ENCODE measurements around the gene JAZF1. TPM values are rescaled to one million over a fixed set of nuclear protein-coding genes. Genes with fewer than 3 reads are reported as not detected.
A peak's percentile ranks its signal among the peaks of the same experiment; 100 is the strongest.

Gene JAZF1
- total RNA-seq, 1 experiment from 2014 or later = 15.3 TPM

- peak; percentile 92 for DNase-seq (ENCODE audit: low read depth, low spot score)
- in situ Hi-C loops (cut with HindIII; ENCODE audit: low pct_unique_long_range_greater_than_20kb, low sequenced_read_pairs) = no loop called here
These were observed 377.6 kb downstream of the JAZF1 start for GRCh38 chr7:27802999-27803398.

GRCh38 chr7:27799212-27799611, 381.4 kb downstream of the JAZF1 start:
- in situ Hi-C loops (cut with HindIII; ENCODE audit: low pct_unique_long_range_greater_than_20kb, low sequenced_read_pairs) = no loop called here
- DNase-seq (ENCODE audit: low read depth, low spot score) = no peak

- DNase-seq (ENCODE audit: low read depth, low spot score) = no peak
- in situ Hi-C loops (cut with HindIII; ENCODE audit: low pct_unique_long_range_greater_than_20kb, low sequenced_read_pairs) = no loop called here
These were observed 384.6 kb downstream of the JAZF1 start for GRCh38 chr7:27795977-27796376.

- DNase-seq (ENCODE audit: low read depth, low spot score) = peak; percentile 53
- in situ Hi-C loops (cut with HindIII; ENCODE audit: low pct_unique_long_range_greater_than_20kb, low sequenced_read_pairs) = no loop called here
These were observed 386.8 kb downstream of the JAZF1 start for GRCh38 chr7:27793780-27794179.

GRCh38 chr7:27788437-27788836, 392.2 kb downstream of the JAZF1 start:
- in situ Hi-C loops (cut with HindIII; ENCODE audit: low pct_unique_long_range_greater_than_20kb, low sequenced_read_pairs) = no loop called here
- no peak for DNase-seq (ENCODE audit: low read depth, low spot score)

- DNase-seq (ENCODE audit: low read depth, low spot score) = peak; percentile 84
- in situ Hi-C loops (cut with HindIII; ENCODE audit: low pct_unique_long_range_greater_than_20kb, low sequenced_read_pairs) = no loop called here
These were observed 396.1 kb downstream of the JAZF1 start for GRCh38 chr7:27784399-27785053.

GRCh38 chr7:27782849-27783248, 397.7 kb downstream of the JAZF1 start:
- in situ Hi-C loops (cut with HindIII; ENCODE audit: low pct_unique_long_range_greater_than_20kb, low sequenced_read_pairs) = no loop called here
- no peak for DNase-seq (ENCODE audit: low read depth, low spot score)

- in situ Hi-C loops (cut with HindIII; ENCODE audit: low pct_unique_long_range_greater_than_20kb, low sequenced_read_pairs) = no loop called here
- DNase-seq (ENCODE audit: low read depth, low spot score) = no peak
These were observed 399.4 kb downstream of the JAZF1 start for GRCh38 chr7:27781188-27781587.

Small RNA genes within 50 kb of the gene (small RNA-seq; reads per million reads assigned to genes)
- 0 reads per million in 2 experiments for gene RNU6-979P

Other genes with a start within 250 kb of the JAZF1 start
- 13.4 and 19.4 TPM in 2 replicates for gene CREB5, start 231.7 kb upstream of the JAZF1 start, total RNA-seq (2014; rRNA removed; shearing (Covaris generic))